NCI-H2107 (cell line): Measurements from ENCODE around the gene GPR82.
"Not testable (repeated sequence)": the region's sequence is repeated elsewhere in the genome, so short reads cannot be mapped to it uniquely, and the experiment has no call there.

Experiments used
- DNase-seq: peaks from one replicate; lab custom pipeline; 2025; lab: John Stamatoyannopoulos, UW

GPR82 gene, protein sequence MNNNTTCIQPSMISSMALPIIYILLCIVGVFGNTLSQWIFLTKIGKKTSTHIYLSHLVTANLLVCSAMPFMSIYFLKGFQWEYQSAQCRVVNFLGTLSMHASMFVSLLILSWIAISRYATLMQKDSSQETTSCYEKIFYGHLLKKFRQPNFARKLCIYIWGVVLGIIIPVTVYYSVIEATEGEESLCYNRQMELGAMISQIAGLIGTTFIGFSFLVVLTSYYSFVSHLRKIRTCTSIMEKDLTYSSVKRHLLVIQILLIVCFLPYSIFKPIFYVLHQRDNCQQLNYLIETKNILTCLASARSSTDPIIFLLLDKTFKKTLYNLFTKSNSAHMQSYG

GRCh38 chrX:41723826-41724225, at the start of gene GPR82:
Gene GPR82, plus strand, starts transcription at chrX:41724181. Its CDS starts 2,846 bp downstream, at chrX:41727027.
- no peak for DNase-seq

- DNase-seq: not testable (repeated sequence)
Observed at GRCh38 chrX:41676361-41676760, 47.6 kb upstream of the GPR82 start.

DNA sequence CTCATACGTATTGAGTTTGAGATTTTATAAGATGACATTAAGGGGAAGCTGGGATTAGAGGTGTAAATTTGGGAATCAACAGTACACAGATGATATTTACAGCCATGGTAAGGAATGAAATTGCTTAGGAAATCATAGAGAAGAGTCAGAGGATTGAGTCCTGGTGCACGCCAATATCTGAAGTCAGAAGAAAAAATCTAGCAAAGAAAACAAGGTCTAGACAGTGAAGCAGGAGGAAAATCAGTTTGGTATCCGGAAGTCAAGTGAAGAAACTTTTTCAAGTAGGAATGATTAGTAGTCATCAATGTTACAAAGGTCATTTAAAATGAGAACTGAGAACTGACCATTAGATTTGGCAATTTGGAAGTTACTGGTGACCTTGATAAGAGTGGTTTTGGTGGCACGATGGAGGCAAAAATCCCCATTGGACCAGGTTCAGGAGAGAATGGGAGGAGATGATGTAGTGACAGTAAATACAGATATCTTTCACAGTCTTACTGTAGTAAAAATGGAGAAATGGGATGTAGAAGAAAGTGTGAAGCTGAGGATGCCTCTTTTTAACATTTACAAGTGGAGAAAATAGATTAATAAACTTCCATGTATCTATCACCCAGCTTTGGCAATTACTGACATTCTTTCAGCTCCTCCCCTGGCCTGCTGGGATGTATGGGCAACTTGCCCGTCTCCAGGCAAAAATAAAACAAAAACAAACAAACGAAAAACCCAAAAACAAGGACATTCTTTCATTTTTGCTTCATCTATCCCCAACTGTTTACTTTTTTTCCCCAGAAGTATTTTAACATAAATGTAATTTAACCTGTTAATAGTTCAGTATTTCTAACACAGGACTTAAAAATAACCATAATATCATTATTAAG, 46.6 kb upstream of the GPR82 start:
- DNase-seq: no peak

DNA sequence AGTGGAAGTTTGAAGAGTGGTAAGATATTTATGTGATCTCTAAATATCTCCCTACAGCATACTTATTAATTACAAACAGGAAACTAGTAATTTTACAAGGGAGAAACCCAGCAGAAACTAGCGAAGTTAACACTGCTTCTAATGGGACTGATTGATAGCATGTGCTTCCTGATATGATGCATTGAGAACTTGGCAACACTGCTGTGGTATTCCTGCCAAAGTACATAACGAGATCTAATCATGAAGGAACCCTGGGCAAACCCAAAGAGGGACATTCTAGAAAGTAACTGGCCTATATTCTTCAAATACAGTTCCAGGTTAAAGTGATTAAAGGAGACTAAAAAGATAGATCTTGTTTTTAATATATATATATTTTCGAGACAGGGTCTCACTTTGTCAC, 39.8 kb upstream of the GPR82 start:
- no peak for DNase-seq

DNA sequence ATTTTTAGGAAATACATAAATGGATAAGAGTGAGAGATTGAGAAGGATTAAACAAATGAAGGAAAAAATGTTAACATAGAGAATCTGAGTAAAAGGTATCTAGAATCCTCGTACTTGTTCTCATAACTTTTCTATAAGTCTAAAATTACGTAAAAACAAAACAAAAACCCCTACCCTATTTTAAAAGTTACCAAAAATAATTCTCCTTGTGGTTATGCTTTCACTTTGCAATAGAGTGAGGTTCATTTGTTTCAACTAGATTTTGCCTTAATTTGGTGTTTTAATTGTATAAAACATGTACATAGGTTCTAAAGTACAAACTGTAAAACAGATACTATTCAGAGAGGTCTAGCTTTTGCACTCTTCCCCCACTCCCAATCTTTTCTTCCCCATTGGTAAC, 39.0 kb upstream of the GPR82 start:
- DNase-seq: no peak

DNA sequence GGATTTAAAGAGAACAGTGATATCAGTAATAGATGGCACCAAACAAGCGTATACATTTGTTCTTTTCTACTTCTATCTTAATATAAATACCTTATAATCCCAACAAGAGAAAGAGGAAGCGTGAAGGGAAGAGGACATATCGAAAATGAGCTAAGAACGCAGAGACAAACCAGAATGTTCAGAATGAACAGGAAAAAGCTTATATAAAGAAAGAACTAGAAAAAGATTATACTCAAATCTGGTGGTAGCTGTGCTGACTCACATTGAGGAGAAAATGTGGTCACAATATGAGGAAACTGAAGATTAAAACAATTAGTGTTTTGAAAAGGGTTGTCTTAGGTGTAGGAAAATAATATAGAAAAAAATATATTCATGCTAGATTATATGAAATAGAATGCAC, 37.2 kb upstream of the GPR82 start:
- no peak for DNase-seq

GRCh38 chrX:41688156-41688555, 35.8 kb upstream of the GPR82 start:
- DNase-seq: no peak

DNA sequence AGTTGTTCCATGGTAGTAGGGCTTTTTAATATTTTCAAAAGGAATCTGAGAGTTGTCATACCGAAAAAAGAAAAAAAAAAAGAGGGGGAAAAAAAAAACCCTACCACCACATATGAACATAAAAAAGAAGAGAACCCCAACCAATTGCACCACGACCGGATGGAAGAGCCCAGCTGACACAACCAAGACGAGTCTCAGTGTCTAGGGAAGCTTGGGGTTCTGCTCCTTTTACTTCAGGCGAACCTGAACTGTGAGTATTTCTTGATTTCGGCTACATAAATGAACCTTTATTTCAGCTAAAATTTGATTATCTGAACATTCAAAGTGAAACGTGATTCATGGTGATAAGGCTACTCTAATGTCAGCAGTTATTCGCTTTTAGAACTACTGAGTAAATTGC, 35.1 kb upstream of the GPR82 start, which contains the start of gene GPR34:
Gene GPR34 (plus strand): TSS at position 139 of the 400 bp plus-strand sequence. CDS start 6,661 bp downstream, outside the sequence.
- DNase-seq: no peak

- DNase-seq: no peak
Observed at GRCh38 chrX:41689711-41690110, 34.3 kb upstream of the GPR82 start.

DNA sequence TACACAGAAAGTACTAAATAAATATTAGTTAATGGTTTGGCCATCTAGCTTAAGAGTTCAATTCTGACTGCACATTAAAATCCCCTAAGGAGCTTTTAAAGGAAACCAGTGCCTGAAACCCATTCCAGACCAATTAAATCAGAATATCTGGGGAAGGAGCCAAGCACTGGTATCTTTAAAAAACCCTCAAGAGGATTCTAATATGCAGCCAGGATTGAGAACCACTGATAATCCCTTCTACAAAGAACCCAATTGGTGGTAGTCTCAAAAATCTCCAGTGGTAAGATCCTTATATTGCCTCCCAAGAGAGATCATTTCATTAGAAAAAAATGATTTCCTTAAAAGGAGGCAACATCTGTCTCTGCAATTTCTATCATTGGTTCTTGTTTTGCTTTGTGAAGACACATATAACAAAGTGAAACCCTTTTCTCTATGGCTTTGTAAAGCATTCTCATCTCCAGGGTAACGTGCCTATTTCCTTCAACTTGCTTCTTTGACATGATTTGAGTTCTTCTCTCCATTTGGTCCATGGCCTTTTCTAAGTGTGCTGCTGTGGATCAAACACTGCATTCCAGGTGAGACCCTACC, 31.7 kb upstream of the GPR82 start:
- DNase-seq: no peak

GRCh38 chrX:41693024-41693423, 31.0 kb upstream of the GPR82 start:
- DNase-seq: no peak

DNA sequence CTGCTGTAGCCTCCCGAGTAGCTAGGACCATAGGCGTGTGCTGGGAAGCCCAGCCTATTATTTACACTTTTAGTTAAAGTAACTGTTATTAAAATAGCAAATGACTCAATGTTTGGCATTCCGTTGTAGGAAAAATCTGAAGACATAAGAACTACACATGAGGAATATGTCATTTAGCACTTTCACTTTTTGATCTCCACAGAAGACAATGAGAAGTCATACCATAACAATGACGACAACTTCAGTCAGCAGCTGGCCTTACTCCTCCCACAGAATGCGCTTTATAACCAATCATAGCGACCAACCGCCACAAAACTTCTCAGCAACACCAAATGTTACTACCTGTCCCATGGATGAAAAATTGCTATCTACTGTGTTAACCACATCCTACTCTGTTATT, 28.6 kb upstream of the GPR82 start:
- DNase-seq: no peak

GRCh38 chrX:41703574-41704029, 20.4 kb upstream of the GPR82 start:
- no peak for DNase-seq

DNA sequence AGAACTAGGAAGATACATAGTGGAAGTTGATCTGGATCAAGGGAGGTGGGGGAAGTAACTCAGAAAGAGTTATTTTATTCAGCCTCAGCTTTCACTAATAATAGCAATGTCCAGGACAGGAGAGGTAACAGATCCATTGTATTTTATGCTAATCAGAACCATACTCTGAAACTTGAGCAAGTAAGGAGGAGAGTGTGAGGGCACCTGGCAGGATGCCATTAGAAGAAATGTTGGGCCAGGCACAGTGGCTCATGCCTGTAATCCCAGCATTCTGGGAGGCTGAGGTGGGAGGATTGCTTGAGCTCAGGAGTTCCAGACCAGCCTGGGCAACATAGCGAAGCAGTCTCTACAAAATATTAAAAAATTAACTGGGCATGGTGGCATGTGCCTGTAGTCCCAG, 18.9 kb upstream of the GPR82 start:
- DNase-seq: no peak

DNA sequence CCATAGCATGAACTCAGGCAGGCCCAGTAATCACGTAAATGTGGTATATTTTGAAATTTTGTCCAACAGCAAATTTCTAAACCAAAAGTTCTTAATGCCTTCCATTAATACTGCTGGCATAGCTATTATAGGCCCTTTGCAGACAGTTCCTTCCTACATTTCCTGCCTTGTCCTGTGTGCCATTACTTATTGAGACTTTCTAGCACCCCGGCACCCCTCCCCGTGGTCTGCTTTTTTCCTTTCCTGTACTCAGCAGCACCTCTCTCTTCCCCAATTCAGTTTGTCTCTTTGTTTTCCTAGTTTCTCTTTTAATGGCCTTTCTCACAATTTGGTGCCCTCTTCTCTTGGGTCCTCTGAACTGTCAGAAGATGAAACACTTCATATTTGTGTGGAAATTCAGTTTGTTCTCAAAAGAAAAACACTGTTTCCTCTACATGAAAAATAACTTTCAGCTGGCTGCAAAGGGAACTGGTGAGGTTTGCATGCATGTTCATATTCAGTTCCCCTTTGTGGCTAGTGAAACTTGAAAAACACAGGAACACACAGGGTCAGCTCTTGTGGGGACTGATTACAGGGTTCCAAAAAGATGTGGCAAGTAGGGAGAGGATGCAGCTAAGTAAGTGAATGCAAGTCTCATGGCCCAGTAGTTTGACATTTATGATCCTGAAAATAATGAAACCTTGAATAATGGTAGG, 18.2 kb upstream of the GPR82 start:
- no peak for DNase-seq

DNA sequence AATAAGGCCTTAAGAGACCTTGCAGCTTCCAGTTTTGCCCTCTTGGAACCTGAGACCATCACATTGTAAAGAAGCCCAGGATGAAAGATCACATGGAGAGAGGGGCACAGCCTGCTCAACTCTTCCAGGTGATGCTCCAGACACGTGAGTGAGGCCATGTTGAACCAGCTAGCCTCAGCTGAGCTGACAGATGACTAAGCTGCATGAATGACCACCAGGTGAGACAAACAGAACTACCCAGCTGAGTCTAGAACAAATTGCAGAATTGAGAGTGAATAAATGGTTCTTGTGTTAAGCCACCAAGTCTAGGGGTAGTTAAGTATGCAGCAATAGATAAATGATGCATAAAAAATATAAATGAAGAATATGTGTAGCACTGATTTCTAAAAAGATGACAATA, 16.8 kb upstream of the GPR82 start:
- DNase-seq: no peak

- DNase-seq: no peak
Observed at GRCh38 chrX:41708486-41708885, 15.5 kb upstream of the GPR82 start.

DNA sequence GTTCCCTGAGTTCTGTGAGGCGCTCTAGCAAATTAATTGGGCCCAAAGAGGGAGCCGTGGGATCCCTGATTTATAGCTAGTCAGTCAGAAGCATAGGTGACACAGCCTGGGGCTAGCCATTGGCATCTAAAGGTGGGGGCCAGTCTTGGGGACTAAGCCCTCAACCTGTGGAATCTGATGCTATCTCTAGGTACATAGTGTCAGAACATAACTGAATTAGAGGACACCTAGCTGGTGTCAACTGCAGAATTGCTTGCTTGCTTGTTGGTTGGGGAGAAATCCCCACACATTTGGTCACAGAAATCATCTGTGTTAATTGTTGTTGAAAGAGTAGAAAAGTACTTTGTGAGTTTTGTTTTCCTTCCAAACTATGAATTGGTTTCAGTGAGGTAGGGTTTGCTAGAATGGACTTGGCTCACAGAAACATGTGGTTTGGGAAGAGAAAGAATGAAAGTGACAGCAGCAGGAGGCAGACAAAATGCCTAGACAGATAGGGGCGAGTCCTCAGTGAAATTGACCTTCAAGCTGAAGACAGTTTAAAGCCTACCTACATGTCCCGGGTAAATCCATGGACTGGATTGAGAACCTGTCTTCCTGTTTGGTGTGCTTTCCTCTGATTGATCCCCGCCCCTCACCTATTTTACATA, 12.8 kb upstream of the GPR82 start:
- no peak for DNase-seq

GRCh38 chrX:41716222-41716621, 7.8 kb upstream of the GPR82 start:
- DNase-seq: no peak

DNA sequence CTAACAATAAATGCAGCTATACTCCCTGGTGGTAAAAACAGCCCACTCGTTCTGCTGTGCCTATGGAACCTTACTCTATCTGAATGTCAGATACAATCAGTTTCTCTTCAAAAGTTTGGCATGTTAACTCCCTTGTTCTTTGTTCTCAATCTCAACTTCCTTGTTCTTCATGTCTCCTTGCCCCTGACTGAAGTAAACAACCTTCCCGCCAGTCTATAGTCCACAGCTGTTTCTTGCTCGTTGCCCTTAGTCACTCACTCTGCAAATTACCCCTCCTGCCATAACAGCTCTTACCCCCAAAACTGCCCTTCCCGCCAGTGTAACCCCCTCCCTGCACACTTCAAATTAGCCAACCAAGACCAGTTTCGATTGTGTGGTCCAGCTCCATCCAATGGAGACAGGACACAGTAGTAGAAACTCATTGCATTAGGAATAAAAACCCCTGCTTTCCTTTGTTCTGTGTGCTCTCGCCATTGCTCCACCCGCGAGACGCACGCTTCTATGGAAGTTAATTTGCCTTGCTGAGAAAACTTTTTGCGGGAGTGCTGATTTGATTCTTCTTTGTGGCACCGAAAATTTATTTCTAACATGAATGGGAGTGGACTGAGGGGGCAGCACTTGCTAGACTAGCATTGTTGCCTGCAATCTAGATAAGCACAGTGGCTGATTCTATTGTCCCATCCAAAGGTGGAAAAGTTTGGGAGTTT, 7.1 kb upstream of the GPR82 start:
- no peak for DNase-seq
